Epithelial cell of esophagus (primary cell): ENCODE results near the gene ITSN1.

ENCODE experiments used
- DNase-seq: peaks from one replicate; pipeline ENCODE4 v3.0.0; 2010; ENCODE audit warnings: low read depth
- H3K4me3 ChIP-seq: 2 replicates; pipeline ENCODE4 v1.5.1; 2011; ENCODE audit warnings: mild to moderate bottlenecking, low read length, control low read depth
- CTCF ChIP-seq: IDR thresholded peaks from 2 replicates; pipeline ENCODE4 v1.5.1; 2011; ENCODE audit warnings: low read depth, mild to moderate bottlenecking, low read length, control low read depth, inconsistent platforms; ENCODE audit not compliant: insufficient read depth; ENCODE audit errors: missing control alignments

ITSN1 gene

GRCh38 chr21:33753886-33754285, 111.6 kb downstream of the ITSN1 start:
- no peak for TF ChIP-seq CTCF
- no peak overlapping the region for H3K4me3 ChIP-seq
- DNase-seq, result peak; percentile 27

GRCh38 chr21:33754481-33754880, 112.2 kb downstream of the ITSN1 start:
- TF ChIP-seq CTCF, result no peak
- H3K4me3 ChIP-seq, result no peak overlapping the region
- no peak for DNase-seq

GRCh38 chr21:33755354-33755753, 113.1 kb downstream of the ITSN1 start:
- no peak for DNase-seq
- no peak for TF ChIP-seq CTCF
- H3K4me3 ChIP-seq, result no peak overlapping the region

- no peak for TF ChIP-seq CTCF
- no peak overlapping the region for H3K4me3 ChIP-seq
- DNase-seq, result no peak
These were observed 118.5 kb downstream of the ITSN1 start for GRCh38 chr21:33760641-33761440.

- H3K4me3 ChIP-seq, result no peak overlapping the region
- TF ChIP-seq CTCF, result no peak
- DNase-seq, result peak; percentile 92
These were observed 119.2 kb downstream of the ITSN1 start for GRCh38 chr21:33761441-33762036.

- no peak for TF ChIP-seq CTCF
- DNase-seq, result no peak
- H3K4me3 ChIP-seq, result no peak overlapping the region
These were observed 120.7 kb downstream of the ITSN1 start for GRCh38 chr21:33762803-33763581.
